ENCODE data around the gene ARL10. TPM values are rescaled to one million over a fixed set of nuclear protein-coding genes. Genes with fewer than 3 reads are reported as not detected.

Gene ARL10
- total RNA-seq, 1 experiment from 2014 or later = 3.8 TPM

GRCh38 chr5:176371621-176372539, 6.6 kb downstream of the ARL10 start:
- no peaks in the 10 kb centered on the region for H3K36me3 Mint-ChIP-seq (ENCODE audit: insufficient read depth, unreplicated experiment)
- peaks cover 14% of the 10 kb centered on the region for H3K27me3 Mint-ChIP-seq (ENCODE audit: unreplicated experiment)
- CTCF ChIA-PET = interaction anchor here (0.6 to 1.4 kb wide), 2 partner anchors 17 to 74 kb away, joined by 4 read pairs; partner anchors contain the start of genes HIGD2A and NOP16
- peak; percentile 64 for DNase-seq
- peak overlapping the region; percentile 59 for H3K27ac Mint-ChIP-seq (ENCODE audit: unreplicated experiment)
- peaks cover 17% of the 10 kb centered on the region for H3K4me1 Mint-ChIP-seq (ENCODE audit: low read depth, unreplicated experiment)
- intact Hi-C loops (cut with micrococcal nuclease; ENCODE audit: unreplicated experiment) = no loop called here
- no peak overlapping the region for H3K4me3 Mint-ChIP-seq (ENCODE audit: low read depth, unreplicated experiment)
- BruUV-seq (replicated peaks) = no TSS peak
- TF ChIP-seq CTCF (IDR thresholded peaks at IDR 0.05; ENCODE audit: unreplicated experiment) = no peak
- no peaks in the 10 kb centered on the region for H3K9me3 Mint-ChIP-seq (ENCODE audit: low read depth, unreplicated experiment)

- CTCF ChIA-PET = no interaction called here
- BruUV-seq (replicated peaks) = no TSS peak
- Mint-ChIP-seq H3K4me3 (ENCODE audit: low read depth, unreplicated experiment) (no peak overlapping the region), H3K27me3 (ENCODE audit: unreplicated experiment) (peaks cover under 1% of the 10 kb centered on the region), H3K9me3 (ENCODE audit: low read depth, unreplicated experiment) (no peaks in the 10 kb centered on the region), H3K36me3 (ENCODE audit: insufficient read depth, unreplicated experiment) (no peaks in the 10 kb centered on the region), H3K4me1 (ENCODE audit: low read depth, unreplicated experiment) (peaks cover 11% of the 10 kb centered on the region), H3K27ac (ENCODE audit: unreplicated experiment) (no peak overlapping the region)
- TF ChIP-seq CTCF (IDR thresholded peaks at IDR 0.05; ENCODE audit: unreplicated experiment) = no peak
- no peak for DNase-seq
- intact Hi-C loops (cut with micrococcal nuclease; ENCODE audit: unreplicated experiment) = no loop called here
Observed at GRCh38 chr5:176373100-176373818, 8.0 kb downstream of the ARL10 start.

- Mint-ChIP-seq H3K27me3 (ENCODE audit: unreplicated experiment) (no peaks in the 10 kb centered on the region), H3K36me3 (ENCODE audit: insufficient read depth, unreplicated experiment) (peaks cover 18% of the 10 kb centered on the region), H3K27ac (ENCODE audit: unreplicated experiment) (no peak overlapping the region), H3K9me3 (ENCODE audit: low read depth, unreplicated experiment) (no peaks in the 10 kb centered on the region), H3K4me3 (ENCODE audit: low read depth, unreplicated experiment) (no peak overlapping the region), H3K4me1 (ENCODE audit: low read depth, unreplicated experiment) (no peaks in the 10 kb centered on the region)
- TF ChIP-seq CTCF (IDR thresholded peaks at IDR 0.05; ENCODE audit: unreplicated experiment) = no peak
- intact Hi-C loops (cut with micrococcal nuclease; ENCODE audit: unreplicated experiment) = no loop called here
- CTCF ChIA-PET = no interaction called here
- DNase-seq = no peak
- BruUV-seq (replicated peaks) = no TSS peak
Observed at GRCh38 chr5:176379881-176380280, 14.6 kb downstream of the ARL10 start.

GRCh38 chr5:176381423-176381822, 16.1 kb downstream of the ARL10 start:
- no peak for DNase-seq
- H3K4me1 Mint-ChIP-seq (ENCODE audit: low read depth, unreplicated experiment) = peaks cover 11% of the 10 kb centered on the region
- H3K36me3 Mint-ChIP-seq (ENCODE audit: insufficient read depth, unreplicated experiment) = peaks cover 28% of the 10 kb centered on the region
- no peaks in the 10 kb centered on the region for H3K9me3 Mint-ChIP-seq (ENCODE audit: low read depth, unreplicated experiment)
- no peak for TF ChIP-seq CTCF (IDR thresholded peaks at IDR 0.05; ENCODE audit: unreplicated experiment)
- no TSS peak for BruUV-seq (replicated peaks)
- CTCF ChIA-PET = no interaction called here
- intact Hi-C loops (cut with micrococcal nuclease; ENCODE audit: unreplicated experiment) = no loop called here
- H3K27ac Mint-ChIP-seq (ENCODE audit: unreplicated experiment) = no peak overlapping the region
- H3K27me3 Mint-ChIP-seq (ENCODE audit: unreplicated experiment) = no peaks in the 10 kb centered on the region
- H3K4me3 Mint-ChIP-seq (ENCODE audit: low read depth, unreplicated experiment) = no peak overlapping the region
